Peyer's patch (tissue), 4 donors: Measurements from ENCODE around the gene CYFIP1. TPM values are rescaled to one million over a fixed set of nuclear protein-coding genes. Genes with fewer than 3 reads are reported as not detected.
A peak's percentile ranks its signal among the peaks of the same experiment; 100 is the strongest.

ENCODE experiments used
- DNase-seq, 3 donors: peaks; one replicate each; pipeline ENCODE4 v3.0.0-alpha.2; 2017 to 2019
- H3K27ac ChIP-seq, 4 donors: fragments of 200-600 bp; sonication (generic); one replicate each; pipeline ENCODE4 v1.5.1; 2016 to 2019
- H3K27me3 ChIP-seq, 2 donors: fragments of 200-600 bp; sonication (generic); one replicate each; pipeline ENCODE4 v1.5.1; 2019
- H3K36me3 ChIP-seq, 3 donors: fragments of 200-600 bp; sonication (generic); one replicate each; pipeline ENCODE4 v1.5.1; 2016 to 2019
- H3K4me1 ChIP-seq, 4 donors: fragments of 200-600 bp; sonication (generic); one replicate each; pipeline ENCODE4 v1.5.1; 2016 to 2019
- H3K4me3 ChIP-seq, 4 donors: fragments of 200-600 bp; sonication (generic); 1 replicate in 3 of 4; 2 replicates in 1 of 4; pipeline ENCODE4 v1.5.1; 2016 to 2019; ENCODE audit warnings: mild to moderate bottlenecking in 1 of 4
- H3K9me3 ChIP-seq, 4 donors: fragments of 200-600 bp; sonication (generic); one replicate each; pipeline ENCODE4 v1.5.1; 2016 to 2019; ENCODE audit warnings: mild to moderate bottlenecking in 1 of 4
- POLR2A ChIP-seq, 2 donors: fragments of 450-650 bp; IDR thresholded peaks; one replicate each; pipeline ENCODE4 v1.5.1; 2017; ENCODE audit warnings: antibody characterized with exemption in 2 of 2, mild to moderate bottlenecking in 2 of 2, moderate library complexity in 2 of 2
- total RNA-seq, 4 donors: library from RNA; depleted of rRNA; stranded (reverse); fragments of >200 nt; gene quantifications; one replicate each; pipeline ENCODE4 v1.1.0, GENCODE V29; 2016
- TF ChIP-seq, protein P1 (sequence below), 6 experiments: fragments of 450-650 bp in 4 of 6; fragments of 200-600 bp in 2 of 6; sonication (generic) in 1 of 6; IDR thresholded peaks; one replicate each; pipeline ENCODE4 v1.5.1; 2017 to 2019; ENCODE audit warnings: antibody characterized with exemption in 6 of 6, mild to moderate bottlenecking in 3 of 6, moderate library complexity in 1 of 6

CYFIP1 gene
- total RNA-seq, 4 donors from 2014 or later, result 61.9 to 139 (median 117) TPM

- no peaks in the 10 kb centered on the region for H3K27me3 ChIP-seq
- H3K9me3 ChIP-seq, result no peaks in the 10 kb centered on the region
- no peak for DNase-seq
- peaks cover 0 to 32% (median 0%) of the 10 kb centered on the region in 4 donors for H3K4me1 ChIP-seq
- TF ChIP-seq, protein P1, sequence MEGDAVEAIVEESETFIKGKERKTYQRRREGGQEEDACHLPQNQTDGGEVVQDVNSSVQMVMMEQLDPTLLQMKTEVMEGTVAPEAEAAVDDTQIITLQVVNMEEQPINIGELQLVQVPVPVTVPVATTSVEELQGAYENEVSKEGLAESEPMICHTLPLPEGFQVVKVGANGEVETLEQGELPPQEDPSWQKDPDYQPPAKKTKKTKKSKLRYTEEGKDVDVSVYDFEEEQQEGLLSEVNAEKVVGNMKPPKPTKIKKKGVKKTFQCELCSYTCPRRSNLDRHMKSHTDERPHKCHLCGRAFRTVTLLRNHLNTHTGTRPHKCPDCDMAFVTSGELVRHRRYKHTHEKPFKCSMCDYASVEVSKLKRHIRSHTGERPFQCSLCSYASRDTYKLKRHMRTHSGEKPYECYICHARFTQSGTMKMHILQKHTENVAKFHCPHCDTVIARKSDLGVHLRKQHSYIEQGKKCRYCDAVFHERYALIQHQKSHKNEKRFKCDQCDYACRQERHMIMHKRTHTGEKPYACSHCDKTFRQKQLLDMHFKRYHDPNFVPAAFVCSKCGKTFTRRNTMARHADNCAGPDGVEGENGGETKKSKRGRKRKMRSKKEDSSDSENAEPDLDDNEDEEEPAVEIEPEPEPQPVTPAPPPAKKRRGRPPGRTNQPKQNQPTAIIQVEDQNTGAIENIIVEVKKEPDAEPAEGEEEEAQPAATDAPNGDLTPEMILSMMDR (IDR thresholded peaks at IDR 0.05), result no peak
- peaks cover 0 to 32% (median 0%) of the 10 kb centered on the region in 3 donors for H3K36me3 ChIP-seq
- H3K4me3 ChIP-seq, result no peak overlapping the region
- H3K27ac ChIP-seq, result no peak overlapping the region
Measured at GRCh38 chr15:22947101-22948000, 32.8 kb downstream of the CYFIP1 start.

- H3K4me3 ChIP-seq, result no peak overlapping the region
- H3K9me3 ChIP-seq, result no peaks in the 10 kb centered on the region
- peaks cover 0 to 55% (median 0%) of the 10 kb centered on the region in 3 donors for H3K36me3 ChIP-seq
- DNase-seq, result no peak
- TF ChIP-seq POLR2A (IDR thresholded peaks at IDR 0.05), result no peak
- TF ChIP-seq, protein P1 (IDR thresholded peaks at IDR 0.05), result no peak
- peaks cover 0 to 15% (median 0%) of the 10 kb centered on the region in 4 donors for H3K4me1 ChIP-seq
- no peak overlapping the region for H3K27ac ChIP-seq
- no peaks in the 10 kb centered on the region for H3K27me3 ChIP-seq
Measured at GRCh38 chr15:22945071-22945470, 35.1 kb downstream of the CYFIP1 start.

DNA sequence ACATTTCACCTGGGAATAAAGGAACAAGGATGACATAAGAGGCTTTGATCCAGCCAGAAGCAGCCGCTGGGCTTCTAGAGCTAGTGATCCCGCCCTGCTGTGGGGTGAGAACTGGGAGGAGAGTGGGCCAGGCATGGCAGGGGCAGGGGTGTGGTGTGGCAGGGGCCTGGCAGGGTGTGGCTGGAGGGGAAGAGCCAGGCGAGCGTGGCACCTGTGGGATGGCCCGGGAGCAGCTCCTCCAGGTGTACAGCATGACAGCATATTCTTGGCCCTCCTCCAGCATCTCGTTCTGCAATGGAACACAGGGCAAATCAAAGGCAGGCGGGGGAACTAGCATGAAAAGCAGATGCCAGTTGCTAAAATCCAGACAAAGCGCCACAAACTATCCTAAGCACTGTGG is 35.5 kb downstream of the CYFIP1 start:
- H3K27ac ChIP-seq, result peak overlapping the region in 2 of 4 donors; percentile 19 to 26
- H3K36me3 ChIP-seq, result peaks cover 0 to 58% (median 0%) of the 10 kb centered on the region in 3 donors
- H3K9me3 ChIP-seq, result no peaks in the 10 kb centered on the region
- H3K4me1 ChIP-seq, result peaks cover 0 to 11% (median 0%) of the 10 kb centered on the region in 4 donors
- DNase-seq, result peak in 2 of 3 donors; percentile 75 to 82
- no peaks in the 10 kb centered on the region for H3K27me3 ChIP-seq
- H3K4me3 ChIP-seq, result no peak overlapping the region
- no peak for TF ChIP-seq POLR2A (IDR thresholded peaks at IDR 0.05)
- TF ChIP-seq, protein P1 (IDR thresholded peaks at IDR 0.05), result no peak

DNA sequence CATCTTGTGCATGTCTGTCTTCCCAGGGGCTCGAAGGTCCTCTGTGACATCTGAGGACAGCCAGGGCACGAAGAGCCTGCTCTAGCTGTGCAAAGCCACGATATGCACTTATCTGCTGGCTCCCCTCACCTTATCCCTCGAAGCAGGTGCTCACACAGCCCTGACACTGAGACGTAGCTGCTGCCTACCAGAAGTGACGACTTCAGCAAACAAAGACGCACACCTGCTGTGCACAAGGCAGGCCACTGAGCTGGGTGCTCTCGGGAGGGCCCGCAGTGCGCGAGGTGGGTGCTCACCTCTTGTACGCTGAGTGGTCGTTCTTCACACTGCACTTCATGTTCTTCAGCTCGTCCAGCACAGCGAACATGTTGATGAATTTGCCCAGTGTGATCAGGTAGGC is 37.3 kb downstream of the CYFIP1 start:
- Histone ChIP-seq H3K27ac (no peak overlapping the region), H3K4me1 (peaks cover 0 to 10% (median 0%) of the 10 kb centered on the region in 4 donors), H3K9me3 (no peaks in the 10 kb centered on the region), H3K27me3 (no peaks in the 10 kb centered on the region), H3K36me3 (peaks cover 0 to 74% (median 0%) of the 10 kb centered on the region in 3 donors), H3K4me3 (no peak overlapping the region)
- TF ChIP-seq, protein P1 (IDR thresholded peaks at IDR 0.05), result no peak
- no peak for TF ChIP-seq POLR2A (IDR thresholded peaks at IDR 0.05)
- DNase-seq, result no peak

DNA sequence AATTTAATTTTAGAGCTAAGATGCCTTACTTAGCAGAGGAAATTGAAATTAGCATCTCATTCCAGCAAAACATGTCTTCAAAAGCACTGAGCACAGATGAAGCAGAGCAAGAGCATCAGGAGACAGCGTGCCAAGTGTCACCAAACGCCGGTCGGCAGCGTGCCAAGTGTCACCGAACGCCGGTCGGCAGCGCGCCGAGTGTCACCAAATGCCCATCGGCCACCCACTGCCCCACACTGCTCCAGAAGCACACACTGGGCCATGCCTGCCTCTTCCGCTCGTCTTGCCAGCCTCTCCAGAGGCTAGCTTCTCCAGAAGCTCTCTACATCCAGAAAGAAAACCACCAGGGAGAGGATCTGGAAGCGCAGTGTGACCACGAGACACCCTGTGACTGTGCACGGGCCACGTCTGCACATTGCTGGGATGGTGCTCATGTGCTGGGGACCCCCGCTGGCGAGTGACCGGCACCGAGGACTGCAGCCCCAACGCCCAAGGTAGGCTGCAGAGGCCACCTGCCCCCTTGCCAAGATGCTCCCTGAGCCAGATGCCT is 37.8 kb downstream of the CYFIP1 start:
- no peaks in the 10 kb centered on the region for H3K9me3 ChIP-seq
- peaks cover 0 to 78% (median 0%) of the 10 kb centered on the region in 3 donors for H3K36me3 ChIP-seq
- H3K4me3 ChIP-seq, result no peak overlapping the region
- no peak for DNase-seq
- H3K4me1 ChIP-seq, result peaks cover 0 to 10% (median 0%) of the 10 kb centered on the region in 4 donors
- H3K27me3 ChIP-seq, result no peaks in the 10 kb centered on the region
- H3K27ac ChIP-seq, result no peak overlapping the region
- TF ChIP-seq, protein P1 (IDR thresholded peaks at IDR 0.05), result no peak
- no peak for TF ChIP-seq POLR2A (IDR thresholded peaks at IDR 0.05)
